Measurements from ENCODE around the gene RAB6B. TPM values are rescaled to one million over a fixed set of nuclear protein-coding genes. Genes with fewer than 3 reads are reported as not detected.
A peak's percentile ranks its signal among the peaks of the same experiment; 100 is the strongest.

RAB6B gene
- total RNA-seq, 6 experiments from 2014 or later: 1.6 to 5.4 (median 2.1) TPM

GRCh38 chr3:133905376-133905775 is 9.7 kb upstream of the RAB6B start:
- H3K27me3 Mint-ChIP-seq (ENCODE audit: insufficient read depth): peaks cover 15% of the 10 kb centered on the region

GRCh38 chr3:133901847-133902246 is 6.2 kb upstream of the RAB6B start:
- DNase-seq: no peak
- no peak for TF ChIP-seq CTCF (IDR thresholded peaks at IDR 0.05)
- no peaks in the 10 kb centered on the region for H3K9me3 Mint-ChIP-seq
- no peaks in the 10 kb centered on the region for H3K36me3 Mint-ChIP-seq (ENCODE audit: low read depth)
- H3K4me1 Mint-ChIP-seq (ENCODE audit: low read depth): no peaks in the 10 kb centered on the region
- H3K27me3 Mint-ChIP-seq (ENCODE audit: insufficient read depth): peaks cover 20% of the 10 kb centered on the region
- no peak overlapping the region for H3K27ac Mint-ChIP-seq
- no peak overlapping the region for H3K4me3 Mint-ChIP-seq

More at GRCh38 chr3:133905376-133905775, 9.7 kb upstream of the RAB6B start:
- Mint-ChIP-seq H3K4me1 (ENCODE audit: low read depth) (no peaks in the 10 kb centered on the region), H3K4me3 (no peak overlapping the region), H3K9me3 (no peaks in the 10 kb centered on the region), H3K27ac (no peak overlapping the region), H3K36me3 (ENCODE audit: low read depth) (no peaks in the 10 kb centered on the region)
- no peak for DNase-seq
- TF ChIP-seq CTCF (IDR thresholded peaks at IDR 0.05): no peak

- Mint-ChIP-seq H3K4me3 (no peak overlapping the region), H3K4me1 (ENCODE audit: low read depth) (no peaks in the 10 kb centered on the region), H3K9me3 (no peaks in the 10 kb centered on the region), H3K36me3 (ENCODE audit: low read depth) (no peaks in the 10 kb centered on the region), H3K27me3 (ENCODE audit: insufficient read depth) (peaks cover 25% of the 10 kb centered on the region), H3K27ac (no peak overlapping the region)
- DNase-seq: no peak
- TF ChIP-seq CTCF (IDR thresholded peaks at IDR 0.05): peak; percentile 39; the same call in 1 of the 2 replicates
These were observed 5.4 kb upstream of the RAB6B start for GRCh38 chr3:133901083-133901482.

GRCh38 chr3:133899311-133899710 is 3.6 kb upstream of the RAB6B start:
- TF ChIP-seq CTCF (IDR thresholded peaks at IDR 0.05): no peak
- Mint-ChIP-seq H3K36me3 (ENCODE audit: low read depth) (no peaks in the 10 kb centered on the region), H3K27ac (no peak overlapping the region), H3K4me3 (no peak overlapping the region), H3K27me3 (ENCODE audit: insufficient read depth) (peaks cover 21% of the 10 kb centered on the region), H3K4me1 (ENCODE audit: low read depth) (no peaks in the 10 kb centered on the region), H3K9me3 (no peaks in the 10 kb centered on the region)
- no peak for DNase-seq

GRCh38 chr3:133897547-133897946 is 1.9 kb upstream of the RAB6B start:
- Mint-ChIP-seq H3K36me3 (ENCODE audit: low read depth) (no peaks in the 10 kb centered on the region), H3K27ac (no peak overlapping the region), H3K9me3 (no peaks in the 10 kb centered on the region), H3K4me3 (no peak overlapping the region), H3K27me3 (ENCODE audit: insufficient read depth) (peaks cover 17% of the 10 kb centered on the region), H3K4me1 (ENCODE audit: low read depth) (no peaks in the 10 kb centered on the region; the same call in 1 of the 2 replicates)
- DNase-seq: no peak
- no peak for TF ChIP-seq CTCF (IDR thresholded peaks at IDR 0.05)

Data from HFFc6 (cell line).